Activated T-cell treated with anti-CD3 and anti-CD28 coated beads, Interleukin-2, amount 50 U/mL, for 4 hours (primary cell): ENCODE data around the gene DNAJC1. TPM values are rescaled to one million over a fixed set of nuclear protein-coding genes. Genes with fewer than 3 reads are reported as not detected.
"Not testable (repeated sequence)": the region's sequence is repeated elsewhere in the genome, so short reads cannot be mapped to it uniquely, and the experiment has no call there.

Experiments
- ATAC-seq, 2 donors: fragments of 200-7000 bp; cut with Tn5 transposase; one replicate each; pipeline ENCODE4 v1.10.0; 2021
- DNase-seq: peaks from one replicate; pipeline ENCODE4 v3.0.0-alpha.2; 2020
- H3K27me3 Mint-ChIP-seq: one replicate; pipeline ENCODE4 v1.8.0; 2021; ENCODE audit warnings: low read depth, mixed read lengths
- H3K36me3 Mint-ChIP-seq: one replicate; pipeline ENCODE4 v1.8.0; 2022; ENCODE audit warnings: mixed read lengths; ENCODE audit not compliant: insufficient read depth
- H3K4me1 Mint-ChIP-seq: one replicate; pipeline ENCODE4 v1.8.0; 2021; ENCODE audit warnings: low read depth, mixed read lengths
- H3K4me3 Mint-ChIP-seq: one replicate; pipeline ENCODE4 v1.8.0; 2021; ENCODE audit warnings: mild to moderate bottlenecking, moderate library complexity, mixed read lengths
- H3K9me3 Mint-ChIP-seq: one replicate; pipeline ENCODE4 v1.8.0; 2021; ENCODE audit warnings: mixed read lengths
- total RNA-seq, 3 donors: library from RNA; stranded (reverse); gene quantifications; one replicate each; pipeline ENCODE4 v1.2.1, GENCODE V29; 2021

Gene DNAJC1
- total RNA-seq, 3 donors from 2014 or later: 12.9 to 21.6 (median 13.3) TPM

GRCh38 chr10:22022257-22023032, 18.9 kb upstream of the DNAJC1 start:
- Mint-ChIP-seq H3K4me3 (peak overlapping the region; percentile 63), H3K36me3 (no peaks in the 10 kb centered on the region), H3K9me3 (no peaks in the 10 kb centered on the region), H3K27me3 (no peaks in the 10 kb centered on the region), H3K4me1 (peaks cover 20% of the 10 kb centered on the region)
- ATAC-seq: peak; percentile 90 to 92
- DNase-seq: peak; percentile 48

- ATAC-seq, H3K27me3 Mint-ChIP-seq, DNase-seq, H3K36me3 Mint-ChIP-seq, H3K9me3 Mint-ChIP-seq, H3K4me3 Mint-ChIP-seq: not testable (repeated sequence)
- H3K4me1 Mint-ChIP-seq: peaks cover 20% of the 10 kb centered on the region
These were observed 17.6 kb upstream of the DNAJC1 start for GRCh38 chr10:22021144-22021543.

- Mint-ChIP-seq H3K36me3 (no peaks in the 10 kb centered on the region), H3K27me3 (peaks cover 4% of the 10 kb centered on the region), H3K4me3 (no peak overlapping the region), H3K4me1 (peaks cover 7% of the 10 kb centered on the region), H3K9me3 (no peaks in the 10 kb centered on the region)
- DNase-seq (no peak), ATAC-seq (no peak)
These were observed 13.9 kb upstream of the DNAJC1 start for GRCh38 chr10:22017283-22018020.

- ATAC-seq: no peak
- Mint-ChIP-seq H3K36me3 (no peaks in the 10 kb centered on the region), H3K9me3 (no peaks in the 10 kb centered on the region), H3K4me3 (no peak overlapping the region), H3K4me1 (peaks cover 1% of the 10 kb centered on the region), H3K27me3 (peaks cover 8% of the 10 kb centered on the region)
- no peak for DNase-seq
These were observed 12.6 kb upstream of the DNAJC1 start for GRCh38 chr10:22016046-22016705.

GRCh38 chr10:22010973-22011408, 7.5 kb upstream of the DNAJC1 start:
- peaks cover 3% of the 10 kb centered on the region for H3K4me1 Mint-ChIP-seq
- no peak for DNase-seq
- H3K4me3 Mint-ChIP-seq: no peak overlapping the region
- no peaks in the 10 kb centered on the region for H3K36me3 Mint-ChIP-seq
- ATAC-seq: no peak
- no peaks in the 10 kb centered on the region for H3K9me3 Mint-ChIP-seq
- peaks cover 7% of the 10 kb centered on the region for H3K27me3 Mint-ChIP-seq

- no peak for DNase-seq
- H3K36me3 Mint-ChIP-seq: no peaks in the 10 kb centered on the region
- no peak for ATAC-seq
- H3K4me3 Mint-ChIP-seq: no peak overlapping the region
- peaks cover 6% of the 10 kb centered on the region for H3K4me1 Mint-ChIP-seq
- peaks cover 7% of the 10 kb centered on the region for H3K27me3 Mint-ChIP-seq
- H3K9me3 Mint-ChIP-seq: no peaks in the 10 kb centered on the region
These were observed 7.0 kb upstream of the DNAJC1 start for GRCh38 chr10:22010539-22010938.

- DNase-seq (no peak), ATAC-seq (no peak)
- Mint-ChIP-seq H3K4me3 (no peak overlapping the region), H3K27me3 (peaks cover 1% of the 10 kb centered on the region), H3K36me3 (no peaks in the 10 kb centered on the region), H3K9me3 (no peaks in the 10 kb centered on the region), H3K4me1 (peaks cover 27% of the 10 kb centered on the region)
These were observed 2.9 kb upstream of the DNAJC1 start for GRCh38 chr10:22006379-22006884.

- ATAC-seq: no peak
- H3K27me3 Mint-ChIP-seq: peaks cover 1% of the 10 kb centered on the region
- peaks cover 30% of the 10 kb centered on the region for H3K4me1 Mint-ChIP-seq
- H3K36me3 Mint-ChIP-seq: no peaks in the 10 kb centered on the region
- no peak for DNase-seq
- H3K9me3 Mint-ChIP-seq: no peaks in the 10 kb centered on the region
- H3K4me3 Mint-ChIP-seq: no peak overlapping the region
These were observed 2.2 kb upstream of the DNAJC1 start for GRCh38 chr10:22005763-22006162.

- DNase-seq: no peak
- peaks cover 4% of the 10 kb centered on the region for H3K36me3 Mint-ChIP-seq
- no peak for ATAC-seq
- peaks cover 1% of the 10 kb centered on the region for H3K27me3 Mint-ChIP-seq
- H3K9me3 Mint-ChIP-seq: no peaks in the 10 kb centered on the region
- H3K4me3 Mint-ChIP-seq: peak overlapping the region; percentile 96
- peaks cover 38% of the 10 kb centered on the region for H3K4me1 Mint-ChIP-seq
These were observed 393 bp upstream of the DNAJC1 start for GRCh38 chr10:22003964-22004281.

GRCh38 chr10:22002591-22003176, 846 bp downstream of the DNAJC1 start:
- no peak for DNase-seq
- peak overlapping the region; percentile 96 for H3K4me3 Mint-ChIP-seq
- H3K4me1 Mint-ChIP-seq: peaks cover 40% of the 10 kb centered on the region
- H3K36me3 Mint-ChIP-seq: peaks cover 4% of the 10 kb centered on the region
- peak; percentile 4 to 9 for ATAC-seq
- no peaks in the 10 kb centered on the region for H3K9me3 Mint-ChIP-seq
- H3K27me3 Mint-ChIP-seq: peaks cover 1% of the 10 kb centered on the region

GRCh38 chr10:21995557-21995956, 8.0 kb downstream of the DNAJC1 start:
- DNase-seq: no peak
- Mint-ChIP-seq H3K4me3 (no peak overlapping the region), H3K4me1 (peaks cover 23% of the 10 kb centered on the region), H3K36me3 (peaks cover 4% of the 10 kb centered on the region), H3K9me3 (no peaks in the 10 kb centered on the region), H3K27me3 (no peaks in the 10 kb centered on the region)
- ATAC-seq: no peak

- Mint-ChIP-seq H3K4me1 (peaks cover 17% of the 10 kb centered on the region), H3K27me3 (no peaks in the 10 kb centered on the region)
These were observed 10.0 kb downstream of the DNAJC1 start for GRCh38 chr10:21993360-21994001.

GRCh38 chr10:21991785-21992184, 11.7 kb downstream of the DNAJC1 start:
- Mint-ChIP-seq H3K9me3 (no peaks in the 10 kb centered on the region), H3K4me1 (peaks cover 14% of the 10 kb centered on the region), H3K36me3 (no peaks in the 10 kb centered on the region), H3K4me3 (no peak overlapping the region), H3K27me3 (no peaks in the 10 kb centered on the region)
- ATAC-seq (no peak), DNase-seq (no peak)

More at GRCh38 chr10:21993360-21994001, 10.0 kb downstream of the DNAJC1 start:
- Mint-ChIP-seq H3K4me3 (no peak overlapping the region), H3K36me3 (no peaks in the 10 kb centered on the region), H3K9me3 (no peaks in the 10 kb centered on the region)
- ATAC-seq (peak in 1 of 2 donors; percentile 18), DNase-seq (no peak)

GRCh38 chr10:21990449-21990848, 13.1 kb downstream of the DNAJC1 start:
- H3K4me1 Mint-ChIP-seq: peaks cover 8% of the 10 kb centered on the region
- peaks cover 4% of the 10 kb centered on the region for H3K9me3 Mint-ChIP-seq
- H3K36me3 Mint-ChIP-seq: peaks cover 3% of the 10 kb centered on the region

More at GRCh38 chr10:21990449-21990848, 13.1 kb downstream of the DNAJC1 start:
- no peak for ATAC-seq
- Mint-ChIP-seq H3K27me3 (no peaks in the 10 kb centered on the region), H3K4me3 (no peak overlapping the region)
- no peak for DNase-seq
